Measurements from ENCODE around the gene BMERB1.
"Not testable (repeated sequence)": the region's sequence is repeated elsewhere in the genome, so short reads cannot be mapped to it uniquely, and the experiment has no call there.

BMERB1 gene

GRCh38 chr16:15426796-15427195, 7.6 kb upstream of the BMERB1 start:
- DNase-seq = no peak

GRCh38 chr16:15427648-15428239, 6.6 kb upstream of the BMERB1 start:
- peak; percentile 74 for DNase-seq

- not testable (repeated sequence) for DNase-seq
Observed at GRCh38 chr16:15430884-15431283, 3.5 kb upstream of the BMERB1 start.

GRCh38 chr16:15434079-15434424, 336 bp upstream of the BMERB1 start:
- no peak for DNase-seq

- DNase-seq = peak; percentile 4
Observed at GRCh38 chr16:15435216-15435864, 952 bp downstream of the BMERB1 start.

GRCh38 chr16:15439102-15439501, 4.7 kb downstream of the BMERB1 start:
- DNase-seq = no peak

GRCh38 chr16:15439521-15439920, 5.1 kb downstream of the BMERB1 start:
- DNase-seq = no peak

GRCh38 chr16:15440852-15441251, 6.5 kb downstream of the BMERB1 start:
- no peak for DNase-seq

GRCh38 chr16:15442140-15442539, 7.8 kb downstream of the BMERB1 start:
- not testable (repeated sequence) for DNase-seq

GRCh38 chr16:15443753-15444152, 9.4 kb downstream of the BMERB1 start:
- DNase-seq = no peak

GRCh38 chr16:15444264-15444663, 9.9 kb downstream of the BMERB1 start:
- DNase-seq = no peak

GRCh38 chr16:15445450-15445849, 11.1 kb downstream of the BMERB1 start:
- no peak for DNase-seq

- no peak for DNase-seq
Observed at GRCh38 chr16:15446901-15447300, 12.5 kb downstream of the BMERB1 start.

GRCh38 chr16:15450624-15451023, 16.2 kb downstream of the BMERB1 start:
- no peak for DNase-seq

- no peak for DNase-seq
Observed at GRCh38 chr16:15451098-15451731, 16.8 kb downstream of the BMERB1 start.

- no peak for DNase-seq
Observed at GRCh38 chr16:15452246-15452855, 18.0 kb downstream of the BMERB1 start.

- DNase-seq = not testable (repeated sequence)
Observed at GRCh38 chr16:15453296-15453695, 18.9 kb downstream of the BMERB1 start.

- DNase-seq = not testable (repeated sequence)
Observed at GRCh38 chr16:15454933-15455332, 20.5 kb downstream of the BMERB1 start.

- DNase-seq = no peak
Observed at GRCh38 chr16:15457400-15457799, 23.0 kb downstream of the BMERB1 start.

GRCh38 chr16:15457958-15458357, 23.6 kb downstream of the BMERB1 start:
- no peak for DNase-seq

- no peak for DNase-seq
Observed at GRCh38 chr16:15459791-15460190, 25.4 kb downstream of the BMERB1 start.

GRCh38 chr16:15460601-15461000, 26.2 kb downstream of the BMERB1 start:
- DNase-seq = no peak

GRCh38 chr16:15461376-15461775, 27.0 kb downstream of the BMERB1 start:
- no peak for DNase-seq

Data from stimulated activated CD4-positive, alpha-beta T cell treated with anti-CD3 and anti-CD28 coated beads, Interleukin-15, amount 100 ng/mL, for 24 hours (primary cell).